Erythroblast (primary cell): Measurements from ENCODE around the gene THSD4.
"Not testable (repeated sequence)": the region's sequence is repeated elsewhere in the genome, so short reads cannot be mapped to it uniquely, and the experiment has no call there.

Source experiments
- DNase-seq, 2 experiments: peaks; one replicate each; lab custom pipeline; 2025; lab: John Stamatoyannopoulos, UW
- GATA1 ChIP-seq: IDR thresholded peaks from 2 replicates; pipeline ENCODE4 v1.6.1; 2011; ENCODE audit warnings: low read depth, mild to moderate bottlenecking, control low read depth, low read length, moderate library complexity
- POLR2A ChIP-seq: IDR thresholded peaks from 2 replicates; pipeline ENCODE4 v1.6.1; 2011; ENCODE audit warnings: mild to moderate bottlenecking, low read length

The THSD4 gene

DNA sequence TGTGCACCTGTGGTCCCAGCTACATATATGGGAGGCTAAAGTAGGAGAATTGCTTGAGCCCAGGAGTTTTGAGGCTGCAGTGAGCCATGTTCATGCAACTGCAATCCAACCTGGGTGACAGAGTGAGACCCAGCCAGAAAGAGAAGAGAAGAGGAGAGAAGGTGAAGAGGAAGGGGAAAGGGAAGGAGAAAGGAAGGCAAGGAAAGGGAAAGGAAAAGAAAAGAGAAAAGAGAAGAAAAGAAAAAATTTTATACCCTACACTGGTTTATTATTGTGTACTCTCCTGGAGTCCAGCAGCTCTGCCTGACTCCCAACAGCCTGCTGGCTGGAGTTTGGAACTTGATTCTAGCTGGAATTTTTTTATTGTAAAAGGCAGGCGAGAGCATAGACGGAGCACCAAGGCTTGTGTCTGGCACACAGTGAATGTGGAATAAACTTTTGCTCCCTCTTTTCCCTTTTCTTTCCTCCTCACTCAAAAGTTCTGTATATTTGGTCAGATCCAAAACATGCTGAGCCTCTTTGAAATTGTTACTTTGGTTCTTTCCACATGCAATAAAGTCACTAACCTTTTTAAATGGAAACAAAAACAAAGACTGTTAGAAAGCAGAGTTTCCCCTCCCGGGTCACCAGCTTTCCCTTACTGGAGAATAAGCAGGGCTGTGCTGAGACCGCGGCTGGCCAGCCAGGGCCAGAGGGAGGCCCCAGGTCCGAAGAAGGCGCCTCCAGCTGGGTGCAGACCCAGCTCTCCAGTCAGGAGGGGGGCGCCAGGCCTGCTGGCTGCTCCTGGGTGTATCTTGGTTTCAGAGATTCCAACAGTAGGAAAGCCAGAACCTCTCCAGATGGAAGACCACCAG, 9.9 kb downstream of the THSD4 start:
- DNase-seq: no peak
- TF ChIP-seq POLR2A: no peak
- no peak for TF ChIP-seq GATA1

DNA sequence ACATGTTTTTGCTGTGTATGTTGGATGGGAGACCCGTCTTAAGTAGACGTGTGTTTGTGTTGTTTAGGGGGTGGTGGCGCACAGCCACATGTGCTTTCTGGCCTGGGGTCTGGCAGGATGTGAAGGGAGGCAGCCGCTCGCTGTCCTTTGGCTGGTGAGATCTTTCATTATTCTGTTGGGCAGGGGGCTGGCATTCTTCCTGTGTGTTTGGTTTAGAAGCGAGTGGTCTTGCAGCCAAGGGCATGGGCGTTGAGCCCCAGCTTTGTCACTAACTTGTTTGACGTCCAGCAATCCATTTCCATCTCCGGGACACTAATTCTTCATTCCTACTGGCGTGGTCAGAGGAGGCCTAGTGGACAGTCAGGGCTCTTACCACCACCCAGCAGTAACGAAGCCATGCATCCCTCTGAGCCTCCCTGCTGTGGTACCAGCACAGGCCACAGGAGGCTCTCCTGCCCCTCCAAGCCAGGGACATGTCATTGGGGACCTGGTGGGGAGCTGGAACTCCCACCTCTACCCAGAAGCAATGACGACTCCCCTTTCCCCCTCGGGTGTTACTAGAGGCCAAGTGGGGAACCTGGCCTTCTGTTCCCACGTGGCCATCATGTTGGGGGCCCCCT, 10.7 kb downstream of the THSD4 start:
- TF ChIP-seq GATA1 (no peak), POLR2A (no peak)
- DNase-seq: no peak

DNA sequence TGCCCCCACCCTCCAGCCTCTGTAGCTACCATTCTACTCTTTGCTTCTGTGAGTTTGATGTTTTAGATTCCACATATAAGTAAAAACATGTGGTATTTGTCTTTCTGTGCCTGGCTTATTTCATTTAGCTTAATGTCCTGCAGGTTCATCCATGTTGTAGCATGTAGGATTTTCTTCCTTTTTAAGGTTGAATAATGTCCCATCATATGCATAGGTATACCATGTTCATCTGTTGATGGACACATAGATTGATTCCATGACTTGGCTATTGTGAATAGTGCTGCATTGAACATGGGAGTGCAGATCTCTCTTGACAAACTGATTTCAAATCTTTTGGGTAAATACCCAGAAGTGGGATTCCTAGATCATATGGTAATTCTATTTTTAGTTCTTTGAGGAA, 11.8 kb downstream of the THSD4 start:
- DNase-seq: no peak
- TF ChIP-seq POLR2A: no peak
- no peak for TF ChIP-seq GATA1

DNA sequence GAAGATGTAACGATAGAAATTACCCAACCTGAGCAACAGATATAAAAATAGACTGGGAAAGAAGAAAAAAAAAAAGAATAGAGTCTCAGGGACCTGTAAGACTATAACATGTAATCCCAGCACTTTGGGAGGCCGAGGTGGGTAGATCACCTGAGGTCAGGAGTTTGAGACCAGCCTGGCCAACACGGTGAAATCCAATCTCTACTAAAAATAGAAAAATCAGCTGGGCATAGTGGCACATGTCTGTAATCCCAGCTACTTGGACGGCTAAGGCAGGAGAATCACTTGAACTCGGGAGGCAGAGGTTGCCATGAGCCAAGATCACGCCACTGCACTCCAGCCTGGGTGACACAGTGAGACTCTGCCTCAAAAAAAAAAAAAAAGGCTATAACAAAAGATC, 12.9 kb downstream of the THSD4 start:
- not testable (repeated sequence) for DNase-seq

DNA sequence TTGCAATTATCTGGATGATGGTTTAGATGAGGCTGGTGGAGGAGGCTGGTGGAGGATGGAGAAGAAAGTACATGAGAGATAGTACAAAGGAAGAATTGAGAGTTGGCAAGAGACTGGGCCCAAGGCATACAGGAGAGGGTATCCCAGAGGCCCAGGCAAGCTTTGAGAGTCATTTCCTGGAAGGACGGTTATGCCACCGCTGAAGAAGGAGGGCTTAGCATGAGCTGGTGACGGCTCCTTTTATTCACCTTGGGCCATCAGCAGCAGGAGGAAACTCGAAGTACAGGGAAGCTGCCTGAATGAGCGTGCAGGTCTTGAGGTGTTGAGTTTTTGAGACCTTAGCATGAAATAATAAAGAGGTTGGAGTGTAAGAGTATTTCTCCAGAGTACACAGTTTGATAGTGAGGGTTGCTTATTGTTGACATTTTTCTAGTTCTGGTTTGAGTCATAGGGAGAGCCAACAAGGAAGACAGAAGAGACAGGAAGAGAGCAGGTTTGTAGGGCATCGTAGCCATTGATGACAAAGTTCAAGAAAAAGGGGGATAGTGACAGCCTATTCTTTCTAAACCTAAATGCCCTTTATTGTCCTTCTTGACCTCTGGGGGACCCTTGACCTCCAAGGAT, 13.8 kb downstream of the THSD4 start:
- TF ChIP-seq GATA1: no peak
- no peak for TF ChIP-seq POLR2A
- no peak for DNase-seq

DNA sequence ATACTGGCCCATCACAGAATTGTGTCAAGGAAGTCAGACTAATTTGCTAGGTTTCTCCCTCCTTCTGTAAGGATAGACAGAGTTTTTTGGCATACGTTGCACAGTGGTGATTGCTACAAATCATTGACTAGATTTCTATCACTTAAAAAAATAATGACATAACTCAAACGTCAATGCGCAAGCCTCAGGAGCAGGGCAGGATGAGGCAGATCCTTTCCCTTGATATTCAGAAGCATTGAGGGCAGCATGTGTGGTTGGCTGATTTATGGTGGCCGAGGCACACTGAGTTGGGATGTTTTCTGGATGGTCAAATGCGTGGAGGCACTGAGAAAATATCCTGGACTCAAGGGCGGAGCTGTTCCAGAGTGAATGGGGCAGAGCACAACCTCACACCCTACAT, 14.4 kb downstream of the THSD4 start:
- TF ChIP-seq GATA1 (no peak), POLR2A (no peak)
- no peak for DNase-seq

DNA sequence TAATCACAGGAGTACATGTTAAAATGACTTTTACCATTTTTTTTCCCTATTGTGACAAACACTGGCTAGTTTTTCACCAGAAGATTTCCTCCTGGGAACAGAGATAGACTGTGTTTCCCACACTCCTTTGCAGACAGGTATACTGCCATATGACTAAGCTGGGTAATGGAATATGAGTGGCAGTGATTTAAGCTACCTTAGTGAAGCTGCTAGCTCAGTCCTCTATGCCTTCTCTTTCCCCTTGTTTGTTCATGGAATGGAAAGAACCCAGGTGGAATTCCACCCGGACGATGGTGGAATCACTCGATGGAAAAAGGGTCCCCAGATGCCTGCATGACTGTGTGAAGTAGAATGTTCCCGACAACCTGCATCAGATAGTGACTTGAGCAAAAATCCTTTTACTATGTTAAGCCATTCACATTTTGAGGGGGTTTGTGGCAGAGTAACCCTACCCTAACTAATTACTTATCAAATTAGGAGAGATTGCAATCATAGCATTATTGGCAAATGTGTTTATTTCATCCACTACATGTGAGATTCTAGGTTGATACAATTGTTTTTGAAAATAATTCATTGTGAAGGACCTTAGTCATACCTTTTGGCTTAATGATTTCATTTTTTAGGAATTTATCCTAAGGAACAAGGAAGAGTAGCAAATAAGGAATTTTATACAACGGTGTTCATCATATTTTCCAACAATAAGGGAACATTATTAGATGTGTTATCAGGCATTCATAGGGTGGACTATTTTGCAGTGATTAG, 16.5 kb downstream of the THSD4 start:
- no peak for DNase-seq
- TF ChIP-seq POLR2A (no peak), GATA1 (no peak)

DNA sequence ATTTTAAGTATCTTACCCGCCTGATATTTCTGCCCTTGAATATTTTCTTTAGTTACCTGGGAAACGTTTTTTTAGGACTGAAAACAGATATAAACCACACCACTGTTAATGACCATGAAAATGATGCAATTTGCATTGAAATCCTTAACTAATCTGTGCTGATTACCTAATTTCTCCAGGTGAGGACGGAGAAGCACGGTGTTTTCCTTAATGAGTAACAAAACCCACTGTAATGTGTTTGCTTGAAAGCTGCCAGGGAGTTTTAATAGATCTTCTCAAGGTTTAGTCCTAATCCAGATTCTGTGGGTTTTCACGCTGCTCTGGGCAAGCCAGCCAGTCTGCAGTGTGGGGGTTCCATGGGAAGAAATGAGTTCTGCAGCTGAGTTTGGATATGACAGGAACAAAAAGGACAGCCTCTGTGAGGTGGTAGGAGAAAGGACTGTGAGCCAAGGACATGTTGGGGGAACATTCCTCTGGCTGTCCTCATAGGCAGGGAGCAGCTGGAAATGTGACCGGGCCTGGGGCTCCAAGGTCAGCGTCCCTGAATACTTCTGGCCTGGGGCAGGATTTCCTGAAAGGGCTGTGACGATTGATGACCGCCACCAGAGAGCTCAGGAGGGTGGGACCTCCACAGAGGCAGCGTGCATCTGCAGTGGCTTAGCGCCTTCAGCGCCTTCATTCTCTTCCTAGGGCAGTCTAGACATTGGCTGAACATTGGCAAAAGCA, 18.6 kb downstream of the THSD4 start:
- TF ChIP-seq POLR2A: no peak
- TF ChIP-seq GATA1: no peak
- DNase-seq: no peak

DNA sequence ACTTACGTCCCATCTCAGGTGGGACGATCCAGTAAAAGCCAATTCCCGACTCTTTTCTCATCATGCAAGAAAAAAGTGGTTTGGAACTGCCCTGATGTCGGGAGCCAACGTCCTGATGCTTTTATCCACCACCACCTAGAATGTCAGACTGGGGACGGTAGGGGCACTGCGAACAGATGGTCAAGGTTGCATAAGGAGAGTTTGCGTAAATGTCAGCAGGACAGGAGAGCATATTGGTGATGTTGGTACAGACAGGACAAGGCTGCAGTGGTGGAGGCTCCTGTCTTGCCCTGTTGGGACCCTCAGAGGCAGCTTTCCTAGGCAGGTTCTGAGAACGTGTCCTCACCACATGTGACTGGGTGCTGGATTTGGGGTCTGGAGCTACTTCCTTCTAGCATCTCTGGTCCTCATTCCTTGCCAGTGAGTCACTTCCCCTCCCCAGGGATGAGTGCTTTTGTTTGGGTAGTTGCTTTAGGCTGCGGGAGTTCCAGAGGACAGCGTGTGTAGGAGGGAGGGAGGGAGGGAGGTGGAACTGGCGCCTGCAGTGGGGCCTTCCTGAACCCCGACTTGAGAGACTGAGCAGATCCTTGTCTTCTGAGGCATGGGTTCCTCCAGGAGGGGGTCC, 21.0 kb downstream of the THSD4 start:
- no peak for TF ChIP-seq GATA1
- no peak for TF ChIP-seq POLR2A
- no peak for DNase-seq

DNA sequence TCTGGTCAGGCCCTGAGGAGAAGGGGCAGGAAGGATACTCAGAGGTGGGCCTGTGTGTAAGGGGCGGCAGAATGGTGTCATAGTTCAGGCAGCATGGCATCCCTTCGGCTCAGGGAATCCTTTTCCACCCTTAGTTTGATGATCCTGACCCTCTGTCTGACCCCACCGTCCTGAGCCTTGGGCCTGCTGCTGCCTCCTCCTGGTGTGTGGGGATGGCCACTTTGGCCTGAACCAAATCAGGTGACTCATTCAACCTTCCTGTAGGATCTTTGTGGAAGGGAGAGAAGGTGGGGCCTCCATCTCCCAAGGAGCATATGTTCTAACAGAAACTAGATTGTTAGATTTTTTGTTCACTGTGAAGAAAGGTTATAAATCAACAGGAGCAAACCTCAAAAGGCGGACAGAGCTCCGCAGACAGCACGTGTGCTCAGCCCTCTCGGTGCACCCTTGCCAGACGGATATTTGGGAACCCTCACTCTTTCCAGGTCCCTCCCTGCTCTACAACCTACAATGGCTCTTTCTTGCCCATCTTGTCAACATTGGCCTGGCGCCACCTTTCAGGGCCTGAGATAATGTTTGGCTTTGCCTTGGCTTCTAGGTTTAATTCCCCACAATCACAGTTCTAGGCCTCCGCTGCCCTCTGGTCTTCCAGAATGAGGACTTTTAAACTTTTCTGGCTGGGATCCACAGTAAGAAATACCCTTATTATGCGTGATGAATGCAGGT, 21.7 kb downstream of the THSD4 start:
- DNase-seq: no peak
- TF ChIP-seq GATA1: no peak
- TF ChIP-seq POLR2A: no peak

DNA sequence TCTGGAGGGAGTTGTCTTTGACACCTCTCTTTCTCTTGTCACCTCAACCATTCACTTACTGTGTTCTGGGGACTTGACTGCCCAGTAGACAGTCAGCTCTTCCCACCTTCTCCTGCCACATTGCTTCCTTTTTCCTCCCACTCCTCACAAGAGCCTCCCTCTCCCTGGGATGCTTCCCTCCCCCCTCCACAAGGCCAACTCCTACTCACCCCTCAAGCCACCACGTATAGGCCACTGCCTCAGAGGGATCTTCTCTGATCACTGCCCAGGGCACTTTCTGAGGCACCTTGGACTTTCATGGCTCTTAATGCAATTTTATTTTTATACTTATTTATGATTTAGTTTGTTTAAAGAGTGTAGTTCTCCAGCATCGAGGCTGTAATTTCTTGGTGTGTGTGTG, 23.2 kb downstream of the THSD4 start:
- no peak for DNase-seq
- TF ChIP-seq GATA1 (no peak), POLR2A (no peak)

DNA sequence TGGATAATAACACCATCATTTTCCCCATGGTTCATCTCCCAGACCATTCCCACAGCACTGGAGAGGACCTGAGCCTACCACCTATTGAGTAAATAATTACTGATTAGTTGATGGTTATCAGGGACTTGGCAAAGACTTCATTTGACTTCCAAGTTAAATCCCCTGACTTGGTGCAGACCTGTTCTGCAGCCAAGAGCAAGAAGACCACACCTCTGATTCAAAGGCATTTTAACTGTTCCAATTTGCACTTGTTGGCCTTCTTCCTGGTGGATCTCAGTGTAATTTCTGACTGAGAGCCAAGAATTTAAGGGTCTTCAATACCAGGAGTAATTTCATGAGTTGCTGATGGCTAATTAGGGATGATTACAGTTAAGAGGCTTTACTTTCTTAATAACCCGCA, 24.0 kb downstream of the THSD4 start:
- DNase-seq: no peak
- no peak for TF ChIP-seq POLR2A
- no peak for TF ChIP-seq GATA1
